ENCODE measurements around the gene SIMC1.

The SIMC1 gene

GRCh38 chr5:176355400-176356178 is 117.4 kb downstream of the SIMC1 start:
- no peak for ATAC-seq (ENCODE audit: low read depth)
- Mint-ChIP-seq H3K4me3 (no peak overlapping the region), H3K36me3 (peaks cover 25% of the 10 kb centered on the region), H3K27me3 (no peaks in the 10 kb centered on the region), H3K27ac (no peak overlapping the region), H3K9me3 (no peaks in the 10 kb centered on the region), H3K4me1 (peaks cover 20% of the 10 kb centered on the region)
- DNase-seq (ENCODE audit: low spot score in 2 of 2), result no peak

GRCh38 chr5:176356179-176356566 is 117.9 kb downstream of the SIMC1 start:
- Mint-ChIP-seq H3K36me3 (peaks cover 24% of the 10 kb centered on the region), H3K27ac (no peak overlapping the region), H3K4me3 (no peak overlapping the region), H3K27me3 (no peaks in the 10 kb centered on the region), H3K4me1 (peaks cover 23% of the 10 kb centered on the region), H3K9me3 (no peaks in the 10 kb centered on the region)
- DNase-seq (ENCODE audit: low spot score in 2 of 2), result no peak
- ATAC-seq (ENCODE audit: low read depth), result no peak

- DNase-seq (ENCODE audit: low spot score in 2 of 2), result no peak
- H3K4me3 Mint-ChIP-seq, result peak overlapping the region; percentile 29
- no peaks in the 10 kb centered on the region for H3K9me3 Mint-ChIP-seq
- peak overlapping the region; percentile 31 for H3K27ac Mint-ChIP-seq
- ATAC-seq (ENCODE audit: low read depth), result no peak
- peaks cover 12% of the 10 kb centered on the region for H3K36me3 Mint-ChIP-seq
- no peaks in the 10 kb centered on the region for H3K27me3 Mint-ChIP-seq
- peaks cover 20% of the 10 kb centered on the region for H3K4me1 Mint-ChIP-seq
Measured at GRCh38 chr5:176359658-176360057, 121.4 kb downstream of the SIMC1 start.

- Mint-ChIP-seq H3K4me1 (peaks cover 18% of the 10 kb centered on the region), H3K4me3 (peak overlapping the region; percentile 97), H3K27me3 (no peaks in the 10 kb centered on the region), H3K9me3 (no peaks in the 10 kb centered on the region), H3K27ac (peak overlapping the region; percentile 93), H3K36me3 (peaks cover 8% of the 10 kb centered on the region)
- DNase-seq (ENCODE audit: low spot score in 2 of 2) (no peak), ATAC-seq (ENCODE audit: low read depth) (no peak)
Measured at GRCh38 chr5:176360894-176361436, 122.7 kb downstream of the SIMC1 start.

GRCh38 chr5:176361437-176362232 is 123.4 kb downstream of the SIMC1 start, which contains the start of gene KIAA1191:
Gene KIAA1191 (minus strand): TSS chr5:176361764. CDS start chr5:176359508, 2,256 bp downstream.
- ATAC-seq (ENCODE audit: low read depth), result peak; percentile 90
- peak within 1 kb of the TSS; percentile 93 for H3K27ac Mint-ChIP-seq
- no peaks in the 10 kb centered on the region for H3K27me3 Mint-ChIP-seq
- H3K4me1 Mint-ChIP-seq, result peaks cover 19% of the 10 kb centered on the region
- DNase-seq (ENCODE audit: low spot score in 2 of 2), result peak; percentile 85
- no peaks in the 10 kb centered on the region for H3K9me3 Mint-ChIP-seq
- peaks cover 8% of the 10 kb centered on the region for H3K36me3 Mint-ChIP-seq
- H3K4me3 Mint-ChIP-seq, result peak within 1 kb of the TSS; percentile 97

GRCh38 chr5:176362233-176362490 is 123.9 kb downstream of the SIMC1 start:
- H3K27me3 Mint-ChIP-seq, result no peaks in the 10 kb centered on the region
- peaks cover 20% of the 10 kb centered on the region for H3K4me1 Mint-ChIP-seq
- H3K27ac Mint-ChIP-seq, result peak overlapping the region; percentile 93
- peaks cover 8% of the 10 kb centered on the region for H3K36me3 Mint-ChIP-seq
- H3K9me3 Mint-ChIP-seq, result no peaks in the 10 kb centered on the region
- DNase-seq (ENCODE audit: low spot score in 2 of 2) (no peak), ATAC-seq (ENCODE audit: low read depth) (peak; percentile 40)
- H3K4me3 Mint-ChIP-seq, result peak overlapping the region; percentile 97

GRCh38 chr5:176364765-176365350 is 126.6 kb downstream of the SIMC1 start:
- DNase-seq (ENCODE audit: low spot score in 2 of 2) (no peak), ATAC-seq (ENCODE audit: low read depth) (no peak)

GRCh38 chr5:176365351-176366231 is 127.4 kb downstream of the SIMC1 start, which contains the start of gene ARL10:
Gene ARL10 (plus strand): TSS chr5:176365487. CDS start chr5:176365564, 77 bp downstream.
- peaks cover 12% of the 10 kb centered on the region for H3K4me1 Mint-ChIP-seq
- no peaks in the 10 kb centered on the region for H3K9me3 Mint-ChIP-seq
- peak; percentile 17 for ATAC-seq (ENCODE audit: low read depth)
- DNase-seq (ENCODE audit: low spot score in 2 of 2), result peak in 1 of 2 donors; percentile 53
- H3K27ac Mint-ChIP-seq, result no peak within 1 kb of the TSS
- peak within 1 kb of the TSS; percentile 79 for H3K4me3 Mint-ChIP-seq
- H3K36me3 Mint-ChIP-seq, result peaks cover 7% of the 10 kb centered on the region
- no peaks in the 10 kb centered on the region for H3K27me3 Mint-ChIP-seq

More at GRCh38 chr5:176364765-176365350, 126.6 kb downstream of the SIMC1 start:
- peak overlapping the region; percentile 77 for H3K4me3 Mint-ChIP-seq
- no peak overlapping the region for H3K27ac Mint-ChIP-seq
- no peaks in the 10 kb centered on the region for H3K27me3 Mint-ChIP-seq
- peaks cover 7% of the 10 kb centered on the region for H3K36me3 Mint-ChIP-seq
- peaks cover 12% of the 10 kb centered on the region for H3K4me1 Mint-ChIP-seq
- H3K9me3 Mint-ChIP-seq, result no peaks in the 10 kb centered on the region

GRCh38 chr5:176366232-176366894 is 128.1 kb downstream of the SIMC1 start:
- no peak for ATAC-seq (ENCODE audit: low read depth)
- Mint-ChIP-seq H3K4me3 (peak overlapping the region; percentile 79), H3K4me1 (peaks cover 9% of the 10 kb centered on the region), H3K9me3 (no peaks in the 10 kb centered on the region), H3K27me3 (no peaks in the 10 kb centered on the region), H3K27ac (no peak overlapping the region), H3K36me3 (peaks cover 9% of the 10 kb centered on the region)
- no peak for DNase-seq (ENCODE audit: low spot score in 2 of 2)

- no peaks in the 10 kb centered on the region for H3K27me3 Mint-ChIP-seq
- DNase-seq (ENCODE audit: low spot score in 2 of 2) (no peak), ATAC-seq (ENCODE audit: low read depth) (no peak)
- no peak overlapping the region for H3K4me3 Mint-ChIP-seq
- H3K4me1 Mint-ChIP-seq, result peaks cover 9% of the 10 kb centered on the region
- peaks cover 9% of the 10 kb centered on the region for H3K36me3 Mint-ChIP-seq
- H3K9me3 Mint-ChIP-seq, result no peaks in the 10 kb centered on the region
- no peak overlapping the region for H3K27ac Mint-ChIP-seq
Measured at GRCh38 chr5:176368726-176369125, 130.5 kb downstream of the SIMC1 start.

GRCh38 chr5:176369934-176370711 is 131.9 kb downstream of the SIMC1 start:
- Mint-ChIP-seq H3K36me3 (peaks cover 9% of the 10 kb centered on the region), H3K9me3 (no peaks in the 10 kb centered on the region), H3K4me3 (no peak overlapping the region), H3K4me1 (peaks cover 9% of the 10 kb centered on the region), H3K27ac (no peak overlapping the region), H3K27me3 (no peaks in the 10 kb centered on the region)
- DNase-seq (ENCODE audit: low spot score in 2 of 2), result no peak
- ATAC-seq (ENCODE audit: low read depth), result no peak

Data from memory B cell (primary cell).